Breast epithelium (tissue), 4 donors: Measurements from ENCODE around the gene RPL5. TPM values are rescaled to one million over a fixed set of nuclear protein-coding genes. Genes with fewer than 3 reads are reported as not detected.

Source experiments
- DNase-seq, 2 donors: peaks; one replicate each; pipeline ENCODE4 v3.0.0-alpha.2; 2019; ENCODE audit warnings: low spot score in 2 of 2
- H3K27ac ChIP-seq, 2 donors: fragments of 200-600 bp; sonication (generic) in 1 of 2; one replicate each; pipeline ENCODE4 v1.5.1; 2016 to 2019; ENCODE audit warnings: mild to moderate bottlenecking in 1 of 2
- H3K27me3 ChIP-seq, 2 donors: fragments of 200-600 bp; sonication (generic) in 1 of 2; one replicate each; pipeline versions ENCODE4 v1.5.1 to v1.6.0; 2017 to 2019; ENCODE audit warnings: control low read depth in 1 of 2, mild to moderate bottlenecking in 1 of 2
- H3K36me3 ChIP-seq: fragments of 200-600 bp; one replicate; pipeline ENCODE4 v1.5.1; 2019
- H3K4me1 ChIP-seq, 2 donors: fragments of 200-600 bp; sonication (generic); one replicate each; pipeline ENCODE4 v1.5.1; 2016 to 2019; ENCODE audit warnings: control low read depth in 1 of 2
- H3K4me3 ChIP-seq, 3 donors: fragments of 200-600 bp; sonication (generic); 1 replicate in 2 of 3; 2 replicates in 1 of 3; pipeline ENCODE4 v1.5.1; 2016 to 2019; ENCODE audit warnings: mild to moderate bottlenecking in 3 of 3, moderate library complexity in 2 of 3
- H3K9me3 ChIP-seq, 2 donors: fragments of 200-600 bp; sonication (generic) in 1 of 2; one replicate each; pipeline ENCODE4 v1.5.1; 2016 to 2019; ENCODE audit warnings: control low read depth in 1 of 2
- POLR2A ChIP-seq: fragments of 450-650 bp; IDR thresholded peaks from one replicate; pipeline ENCODE4 v1.6.1; 2016; ENCODE audit warnings: antibody characterized with exemption, mild to moderate bottlenecking, moderate library complexity
- POLR2AphosphoS5 ChIP-seq, 3 donors: sonication (generic); formaldehyde crosslinking; IDR thresholded peaks; one replicate each; pipeline ENCODE4 v1.6.1; 2017; ENCODE audit warnings: antibody characterized with exemption in 3 of 3
- intact Hi-C: fragments of 100-400 bp; cut with DNase I; formaldehyde crosslinking; loops from one replicate; pipeline ENCODE4 v1.15.1; 2023; ENCODE audit warnings: low total_unique reads
- total RNA-seq, 3 donors: library from RNA; depleted of rRNA; stranded (reverse); fragments of >200 nt; gene quantifications; one replicate each; pipeline ENCODE4 v1.1.0, GENCODE V29; 2016
- TF ChIP-seq, protein P1 (sequence below), 3 donors: fragments of 450-650 bp; IDR thresholded peaks; one replicate each; pipeline ENCODE4 v1.5.1; 2016 to 2017; ENCODE audit warnings: antibody characterized with exemption in 3 of 3, mild to moderate bottlenecking in 3 of 3, moderate library complexity in 3 of 3

The RPL5 gene
- total RNA-seq, 3 donors from 2014 or later: 1,682 to 2,363 (median 2,105) TPM

DNA sequence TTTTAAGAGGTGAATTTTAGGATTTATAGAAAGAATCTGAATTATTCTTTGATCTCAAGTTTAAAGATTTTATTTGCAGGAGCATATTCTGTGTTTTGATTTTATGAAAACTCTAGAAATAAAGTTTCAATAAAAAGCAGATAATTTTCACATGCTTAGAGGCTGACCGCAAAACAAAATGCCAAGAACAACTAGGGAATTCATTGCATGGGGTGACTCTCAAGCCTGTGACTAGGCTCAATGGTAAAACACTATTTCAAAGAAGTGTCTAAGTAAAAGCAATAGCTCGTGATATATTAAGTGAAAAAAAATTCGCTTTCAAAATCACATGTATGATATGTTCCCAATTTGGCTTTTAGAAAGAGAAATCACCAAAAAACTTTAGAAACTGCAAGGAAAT, 49.6 kb downstream of the RPL5 start:
- no peaks in the 10 kb centered on the region for H3K27me3 ChIP-seq
- H3K4me3 ChIP-seq: no peak overlapping the region
- H3K36me3 ChIP-seq: no peaks in the 10 kb centered on the region
- no peaks in the 10 kb centered on the region for H3K9me3 ChIP-seq
- H3K4me1 ChIP-seq: no peaks in the 10 kb centered on the region
- intact Hi-C loops: no loop called here
- no peak for DNase-seq
- no peak overlapping the region for H3K27ac ChIP-seq
- TF ChIP-seq, protein P1, sequence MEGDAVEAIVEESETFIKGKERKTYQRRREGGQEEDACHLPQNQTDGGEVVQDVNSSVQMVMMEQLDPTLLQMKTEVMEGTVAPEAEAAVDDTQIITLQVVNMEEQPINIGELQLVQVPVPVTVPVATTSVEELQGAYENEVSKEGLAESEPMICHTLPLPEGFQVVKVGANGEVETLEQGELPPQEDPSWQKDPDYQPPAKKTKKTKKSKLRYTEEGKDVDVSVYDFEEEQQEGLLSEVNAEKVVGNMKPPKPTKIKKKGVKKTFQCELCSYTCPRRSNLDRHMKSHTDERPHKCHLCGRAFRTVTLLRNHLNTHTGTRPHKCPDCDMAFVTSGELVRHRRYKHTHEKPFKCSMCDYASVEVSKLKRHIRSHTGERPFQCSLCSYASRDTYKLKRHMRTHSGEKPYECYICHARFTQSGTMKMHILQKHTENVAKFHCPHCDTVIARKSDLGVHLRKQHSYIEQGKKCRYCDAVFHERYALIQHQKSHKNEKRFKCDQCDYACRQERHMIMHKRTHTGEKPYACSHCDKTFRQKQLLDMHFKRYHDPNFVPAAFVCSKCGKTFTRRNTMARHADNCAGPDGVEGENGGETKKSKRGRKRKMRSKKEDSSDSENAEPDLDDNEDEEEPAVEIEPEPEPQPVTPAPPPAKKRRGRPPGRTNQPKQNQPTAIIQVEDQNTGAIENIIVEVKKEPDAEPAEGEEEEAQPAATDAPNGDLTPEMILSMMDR (IDR thresholded peaks at IDR 0.05): no peak
- TF ChIP-seq POLR2AphosphoS5 (IDR thresholded peaks at IDR 0.05): no peak
- no peak for TF ChIP-seq POLR2A

DNA sequence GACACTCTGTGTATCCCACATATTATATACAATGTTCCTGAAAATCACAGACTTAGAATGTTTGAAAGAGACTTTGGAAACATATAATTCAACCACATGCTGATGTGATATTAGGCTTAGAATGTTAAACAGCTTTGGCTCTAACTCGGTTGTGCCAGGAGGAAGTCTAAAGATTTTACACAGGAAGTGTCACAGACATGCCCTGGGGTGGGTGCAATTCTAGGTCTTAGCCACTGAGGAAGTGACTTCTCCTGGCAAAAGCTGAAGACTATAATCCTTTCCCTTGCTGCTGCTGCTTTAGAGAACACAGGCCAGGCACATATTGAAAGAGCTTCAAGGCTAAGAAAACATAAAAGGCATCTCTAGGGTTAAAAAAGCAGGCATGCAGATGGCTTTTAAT, 51.0 kb downstream of the RPL5 start:
- TF ChIP-seq POLR2A: no peak
- H3K36me3 ChIP-seq: no peaks in the 10 kb centered on the region
- DNase-seq: no peak
- H3K27me3 ChIP-seq: no peaks in the 10 kb centered on the region
- H3K4me3 ChIP-seq: no peak overlapping the region
- intact Hi-C loops: no loop called here
- H3K4me1 ChIP-seq: no peaks in the 10 kb centered on the region
- no peak overlapping the region for H3K27ac ChIP-seq
- H3K9me3 ChIP-seq: no peaks in the 10 kb centered on the region

DNA sequence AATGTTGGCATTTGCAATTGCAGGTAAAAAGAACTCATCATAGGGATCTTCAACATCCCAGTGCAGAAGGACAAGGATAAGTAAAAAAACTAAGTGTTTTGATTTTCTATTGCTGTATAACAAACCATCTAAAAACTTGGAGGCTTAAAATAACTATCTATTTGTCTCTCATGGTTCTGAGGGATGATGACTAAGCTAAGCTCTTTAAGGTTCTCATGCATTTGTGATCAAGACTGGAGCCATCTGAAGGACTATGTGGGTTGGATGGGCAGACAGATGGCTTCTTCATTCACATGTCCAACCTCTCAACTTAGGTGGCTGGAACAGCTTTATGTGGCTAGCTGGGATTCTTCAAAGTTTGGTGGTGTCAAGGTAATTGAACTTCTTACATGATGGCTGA, 51.5 kb downstream of the RPL5 start:
- Histone ChIP-seq H3K4me1 (no peaks in the 10 kb centered on the region), H3K9me3 (no peaks in the 10 kb centered on the region), H3K36me3 (no peaks in the 10 kb centered on the region), H3K4me3 (no peak overlapping the region), H3K27ac (no peak overlapping the region), H3K27me3 (no peaks in the 10 kb centered on the region)
- TF ChIP-seq POLR2A (no peak), POLR2AphosphoS5 (IDR thresholded peaks at IDR 0.05) (no peak)
- TF ChIP-seq, protein P1 (IDR thresholded peaks at IDR 0.05): no peak
- intact Hi-C loops: no loop called here
- DNase-seq: no peak

DNA sequence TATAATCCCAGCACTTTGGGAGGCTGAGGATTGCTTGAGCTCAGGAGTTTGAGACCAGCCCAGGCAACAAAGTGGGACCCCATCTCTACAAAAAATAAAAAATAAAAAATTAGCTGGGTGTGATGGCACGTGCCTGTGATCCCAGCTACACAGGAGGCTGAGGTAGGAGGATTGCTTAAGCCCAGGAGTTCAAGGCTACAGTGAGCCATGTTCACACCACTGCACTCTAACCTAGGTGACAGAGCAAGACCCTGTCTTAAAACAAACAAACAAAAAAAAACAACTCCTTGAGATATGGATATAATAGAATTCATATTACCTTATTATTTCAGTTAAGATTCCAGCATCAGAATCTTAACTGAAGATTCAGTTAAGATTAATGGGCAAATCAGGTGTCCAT, 52.4 kb downstream of the RPL5 start:
- no peaks in the 10 kb centered on the region for H3K36me3 ChIP-seq
- no peak overlapping the region for H3K27ac ChIP-seq
- no peak overlapping the region for H3K4me3 ChIP-seq
- no peak for DNase-seq
- peaks cover 0 to under 1% of the 10 kb centered on the region in 2 donors for H3K9me3 ChIP-seq
- intact Hi-C loops: no loop called here
- H3K4me1 ChIP-seq: no peaks in the 10 kb centered on the region
- TF ChIP-seq, protein P1 (IDR thresholded peaks at IDR 0.05): no peak
- TF ChIP-seq POLR2AphosphoS5 (IDR thresholded peaks at IDR 0.05): no peak
- no peak for TF ChIP-seq POLR2A
- H3K27me3 ChIP-seq: no peaks in the 10 kb centered on the region

DNA sequence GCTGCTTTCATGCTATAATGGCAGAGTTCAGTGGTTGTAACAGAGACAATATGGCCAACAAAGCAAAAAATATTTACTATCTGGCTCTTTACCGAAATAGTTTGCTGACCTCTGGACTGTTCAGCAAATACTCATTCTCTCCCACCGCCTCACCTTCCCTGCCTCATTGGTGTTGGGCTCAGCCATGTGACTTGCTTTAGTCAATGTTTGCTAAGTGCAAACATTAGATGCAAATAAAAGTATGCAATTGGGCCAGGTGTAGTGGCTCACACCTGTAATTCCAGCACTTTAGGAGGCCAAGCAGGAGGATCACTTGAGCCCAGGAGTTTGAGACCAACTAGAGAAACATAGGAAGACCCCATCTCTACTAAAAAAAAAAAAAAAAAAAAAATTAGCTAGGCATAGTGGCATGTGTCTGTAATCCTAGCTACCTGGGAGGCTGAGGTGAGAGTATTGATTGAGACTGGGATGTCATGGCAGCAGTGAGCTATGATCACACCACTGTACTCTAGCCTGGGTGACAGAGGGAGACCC, 55.1 kb downstream of the RPL5 start:
- Histone ChIP-seq H3K4me3 (no peak overlapping the region), H3K27me3 (no peaks in the 10 kb centered on the region), H3K36me3 (no peaks in the 10 kb centered on the region), H3K27ac (no peak overlapping the region), H3K4me1 (no peaks in the 10 kb centered on the region), H3K9me3 (peaks cover 0 to 6% of the 10 kb centered on the region in 2 donors)
- no peak for TF ChIP-seq POLR2A
- TF ChIP-seq, protein P1 (IDR thresholded peaks at IDR 0.05): no peak
- no peak for TF ChIP-seq POLR2AphosphoS5 (IDR thresholded peaks at IDR 0.05)
- no peak for DNase-seq
- intact Hi-C loops: no loop called here

DNA sequence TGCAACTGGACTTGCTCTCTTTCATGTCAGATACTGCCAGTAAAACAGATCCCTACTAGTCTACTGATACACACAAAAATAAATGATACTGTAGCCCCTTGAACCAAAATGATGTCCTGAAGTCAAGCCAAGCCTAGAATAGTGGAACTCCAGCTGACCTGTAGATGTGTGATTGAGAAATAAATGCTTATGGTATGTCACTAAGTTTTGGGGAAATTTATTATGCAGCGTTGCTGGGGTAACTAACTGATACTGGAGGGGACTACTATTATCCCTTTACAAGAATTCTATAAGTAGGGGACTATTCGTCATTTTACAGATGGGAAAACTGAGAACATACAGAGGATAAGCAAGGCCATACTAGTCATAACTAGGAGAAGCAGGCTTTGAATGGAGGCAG, 55.6 kb downstream of the RPL5 start:
- Histone ChIP-seq H3K36me3 (no peaks in the 10 kb centered on the region), H3K4me1 (no peaks in the 10 kb centered on the region), H3K9me3 (peaks cover 0 to 6% of the 10 kb centered on the region in 2 donors), H3K4me3 (no peak overlapping the region), H3K27me3 (no peaks in the 10 kb centered on the region), H3K27ac (no peak overlapping the region)
- no peak for DNase-seq
- intact Hi-C loops: no loop called here
- TF ChIP-seq POLR2AphosphoS5 (IDR thresholded peaks at IDR 0.05): no peak
- no peak for TF ChIP-seq POLR2A
- TF ChIP-seq, protein P1 (IDR thresholded peaks at IDR 0.05): no peak
